ENCODE results near the gene GRID2. TPM values are rescaled to one million over a fixed set of nuclear protein-coding genes. Genes with fewer than 3 reads are reported as not detected.

GRID2 gene
- polyA plus RNA-seq, 1 of the 3 experiments (the other 2 are of a cell fraction): not detected

DNA sequence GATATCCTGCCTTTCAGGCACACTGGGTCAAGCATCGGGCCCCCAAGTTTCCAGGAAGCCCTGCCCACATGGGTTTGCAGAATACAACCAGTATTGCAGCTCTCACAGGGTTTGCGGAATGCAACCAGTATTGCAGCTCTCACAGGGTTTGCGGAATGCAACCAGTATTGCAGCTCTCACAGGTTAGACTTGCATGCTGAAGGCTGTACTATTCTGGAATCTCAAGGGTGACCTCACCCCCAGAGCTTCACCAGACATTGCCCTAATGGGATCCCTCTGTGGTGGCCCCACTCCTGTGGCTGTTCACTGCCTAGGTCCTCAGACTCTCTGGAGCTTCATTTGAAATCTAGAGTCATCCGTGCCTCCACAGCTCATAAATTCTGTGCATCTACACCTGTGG, 884.1 kb downstream of the GRID2 start:
- H2AFZ ChIP-seq (ENCODE audit: low read depth): no peak overlapping the region
- H3K79me2 ChIP-seq (ENCODE audit: insufficient read depth): no peaks in the 10 kb centered on the region
- POLR2A ChIA-PET: no interaction called here
- no peaks in the 10 kb centered on the region for H3K36me3 ChIP-seq (replicated peaks in 1 of 2; ENCODE audit: control insufficient read depth in 1 of 2, insufficient read depth in 2 of 2, low read length in 1 of 2)
- H3K9me2 ChIP-seq: no peaks in the 10 kb centered on the region
- H3K4me3 ChIP-seq (ENCODE audit: low read depth in 2 of 2, low read length in 1 of 2): no peak overlapping the region
- no peaks in the 10 kb centered on the region for H3K9me3 ChIP-seq
- no peak for DNase-seq
- TF ChIP-seq MXI1 (IDR thresholded peaks at IDR 0.05; ENCODE audit: low read depth, low read length) (no peak), MAX (IDR thresholded peaks at IDR 0.05; ENCODE audit: low read depth) (no peak), FOXJ3 (CRISPR knock-in tag; IDR thresholded peaks at IDR 0.05) (no peak), SMC3 (IDR thresholded peaks at IDR 0.05; ENCODE audit: low read depth, low read length) (no peak)
- TF ChIP-seq, protein P1, sequence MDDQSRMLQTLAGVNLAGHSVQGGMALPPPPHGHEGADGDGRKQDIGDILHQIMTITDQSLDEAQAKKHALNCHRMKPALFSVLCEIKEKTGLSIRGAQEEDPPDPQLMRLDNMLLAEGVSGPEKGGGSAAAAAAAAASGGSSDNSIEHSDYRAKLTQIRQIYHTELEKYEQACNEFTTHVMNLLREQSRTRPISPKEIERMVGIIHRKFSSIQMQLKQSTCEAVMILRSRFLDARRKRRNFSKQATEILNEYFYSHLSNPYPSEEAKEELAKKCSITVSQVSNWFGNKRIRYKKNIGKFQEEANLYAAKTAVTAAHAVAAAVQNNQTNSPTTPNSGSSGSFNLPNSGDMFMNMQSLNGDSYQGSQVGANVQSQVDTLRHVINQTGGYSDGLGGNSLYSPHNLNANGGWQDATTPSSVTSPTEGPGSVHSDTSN (IDR thresholded peaks at IDR 0.05): no peak
- TF ChIP-seq, protein P2, sequence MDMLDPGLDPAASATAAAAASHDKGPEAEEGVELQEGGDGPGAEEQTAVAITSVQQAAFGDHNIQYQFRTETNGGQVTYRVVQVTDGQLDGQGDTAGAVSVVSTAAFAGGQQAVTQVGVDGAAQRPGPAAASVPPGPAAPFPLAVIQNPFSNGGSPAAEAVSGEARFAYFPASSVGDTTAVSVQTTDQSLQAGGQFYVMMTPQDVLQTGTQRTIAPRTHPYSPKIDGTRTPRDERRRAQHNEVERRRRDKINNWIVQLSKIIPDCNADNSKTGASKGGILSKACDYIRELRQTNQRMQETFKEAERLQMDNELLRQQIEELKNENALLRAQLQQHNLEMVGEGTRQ (IDR thresholded peaks at IDR 0.05; ENCODE audit: borderline replicate concordance, low read depth, low read length): no peak
- no peak overlapping the region for H3K27ac ChIP-seq (ENCODE audit: low read depth in 2 of 2, low read length in 1 of 2)
- H3K9ac ChIP-seq: no peak overlapping the region
- 77% methylated on average over 2 of the region's 4 CpGs for WGBS (ENCODE audit: low lambda C conversion rate)
- no peaks in the 10 kb centered on the region; a peak in 2 of 4 replicates for H3K4me1 ChIP-seq (ENCODE audit: control insufficient read depth in 1 of 2, insufficient read depth in 2 of 2, low read depth in 1 of 2, low read length in 1 of 2)
- H4K20me1 ChIP-seq (ENCODE audit: insufficient read depth): no peaks in the 10 kb centered on the region
- CTCF ChIA-PET: interaction anchor here (1.5 kb wide), 1 partner anchor 12 kb away, joined by 10 read pairs; no protein-coding TSS in a partner anchor
- no peaks in the 10 kb centered on the region for H3K27me3 ChIP-seq (ENCODE audit: insufficient read depth)
- H3F3A ChIP-seq (replicated peaks; ENCODE audit: insufficient read depth): no peaks in the 10 kb centered on the region
- H3K4me2 ChIP-seq: no peak overlapping the region

DNA sequence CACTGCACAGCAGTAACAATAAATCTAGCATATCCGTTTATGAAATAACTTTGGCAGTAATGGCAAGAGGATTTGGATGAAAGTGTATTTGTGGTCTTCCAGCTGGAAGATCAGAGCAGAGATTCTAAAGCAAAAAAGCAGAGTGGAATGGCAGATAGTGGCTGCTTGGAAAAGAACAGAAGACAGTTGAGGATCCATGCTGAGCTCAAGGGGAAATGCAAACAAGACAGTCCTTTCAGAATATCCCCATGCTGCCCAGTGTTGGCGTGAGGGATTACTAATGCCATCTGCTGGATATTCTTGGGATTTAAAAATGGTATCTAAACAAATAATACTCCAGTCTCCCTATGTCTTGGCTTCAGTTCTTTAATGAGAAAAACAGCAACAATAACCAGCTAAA, 895.7 kb downstream of the GRID2 start:
- no peak overlapping the region for H3K9ac ChIP-seq
- H3K9me2 ChIP-seq: no peaks in the 10 kb centered on the region
- POLR2A ChIA-PET: no interaction called here
- H3K4me3 ChIP-seq (ENCODE audit: low read depth in 2 of 2, low read length in 1 of 2): no peak overlapping the region; a peak in 1 of 4 replicates
- no peak overlapping the region for H3K4me2 ChIP-seq
- H3K79me2 ChIP-seq (ENCODE audit: insufficient read depth): no peaks in the 10 kb centered on the region
- no peaks in the 10 kb centered on the region for H3K4me1 ChIP-seq (ENCODE audit: control insufficient read depth in 1 of 2, insufficient read depth in 2 of 2, low read depth in 1 of 2, low read length in 1 of 2)
- no peak overlapping the region for H2AFZ ChIP-seq (ENCODE audit: low read depth)
- no peaks in the 10 kb centered on the region for H3K27me3 ChIP-seq (ENCODE audit: insufficient read depth)
- no peaks in the 10 kb centered on the region for H3K36me3 ChIP-seq (replicated peaks in 1 of 2; ENCODE audit: control insufficient read depth in 1 of 2, insufficient read depth in 2 of 2, low read length in 1 of 2)
- TF ChIP-seq, protein P2 (IDR thresholded peaks at IDR 0.05; ENCODE audit: borderline replicate concordance, low read depth, low read length): no peak
- TF ChIP-seq RAD21 (IDR thresholded peaks at IDR 0.05; ENCODE audit: low read length): peak; percentile 81
- no peak for TF ChIP-seq MAX (IDR thresholded peaks at IDR 0.05; ENCODE audit: low read depth)
- TF ChIP-seq, protein P3, sequence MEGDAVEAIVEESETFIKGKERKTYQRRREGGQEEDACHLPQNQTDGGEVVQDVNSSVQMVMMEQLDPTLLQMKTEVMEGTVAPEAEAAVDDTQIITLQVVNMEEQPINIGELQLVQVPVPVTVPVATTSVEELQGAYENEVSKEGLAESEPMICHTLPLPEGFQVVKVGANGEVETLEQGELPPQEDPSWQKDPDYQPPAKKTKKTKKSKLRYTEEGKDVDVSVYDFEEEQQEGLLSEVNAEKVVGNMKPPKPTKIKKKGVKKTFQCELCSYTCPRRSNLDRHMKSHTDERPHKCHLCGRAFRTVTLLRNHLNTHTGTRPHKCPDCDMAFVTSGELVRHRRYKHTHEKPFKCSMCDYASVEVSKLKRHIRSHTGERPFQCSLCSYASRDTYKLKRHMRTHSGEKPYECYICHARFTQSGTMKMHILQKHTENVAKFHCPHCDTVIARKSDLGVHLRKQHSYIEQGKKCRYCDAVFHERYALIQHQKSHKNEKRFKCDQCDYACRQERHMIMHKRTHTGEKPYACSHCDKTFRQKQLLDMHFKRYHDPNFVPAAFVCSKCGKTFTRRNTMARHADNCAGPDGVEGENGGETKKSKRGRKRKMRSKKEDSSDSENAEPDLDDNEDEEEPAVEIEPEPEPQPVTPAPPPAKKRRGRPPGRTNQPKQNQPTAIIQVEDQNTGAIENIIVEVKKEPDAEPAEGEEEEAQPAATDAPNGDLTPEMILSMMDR (IDR thresholded peaks at IDR 0.05): peak; percentile 60
- TF ChIP-seq SMC3 (IDR thresholded peaks at IDR 0.05; ENCODE audit: low read depth, low read length): peak; percentile 75
- no peaks in the 10 kb centered on the region for H3K9me3 ChIP-seq
- H3F3A ChIP-seq (replicated peaks; ENCODE audit: insufficient read depth): no peaks in the 10 kb centered on the region
- DNase-seq: peak; percentile 58
- H4K20me1 ChIP-seq (ENCODE audit: insufficient read depth): no peaks in the 10 kb centered on the region
- CTCF ChIA-PET: interaction anchor here (0.6 to 1.5 kb wide), 16 partner anchors 10 to 869 kb away, joined by 3 to 11 read pairs (median 4); no protein-coding TSS in a partner anchor
- 57% methylated on average over 2 of the region's 2 CpGs for WGBS (ENCODE audit: low lambda C conversion rate)
- no peak overlapping the region for H3K27ac ChIP-seq (ENCODE audit: low read depth in 2 of 2, low read length in 1 of 2)

Measured in SK-N-SH (cell line).